GM18511 (cell line): ENCODE results near the gene FASLG.
"Not testable (repeated sequence)": the region's sequence is repeated elsewhere in the genome, so short reads cannot be mapped to it uniquely, and the experiment has no call there.

Source experiments
- ATAC-seq: cut with Tn5 transposase; IDR thresholded peaks from one replicate; pipeline ENCODE4 v1.9.1; 2021; ENCODE audit warnings: mild to moderate bottlenecking, moderate library complexity; ENCODE audit not compliant: unreplicated experiment

FASLG gene

GRCh38 chr1:172658871-172659453, at the start of gene FASLG:
FASLG (plus strand) TSS chr1:172659103; CDS start chr1:172659202, 99 bp downstream.
- no peak for ATAC-seq

- ATAC-seq, result no peak
These were observed 49.4 kb upstream of the FASLG start for GRCh38 chr1:172609528-172609927.

GRCh38 chr1:172612478-172612877, 46.4 kb upstream of the FASLG start:
- ATAC-seq, result no peak

- ATAC-seq, result no peak
These were observed 45.6 kb upstream of the FASLG start for GRCh38 chr1:172613294-172613693.

- no peak for ATAC-seq
These were observed 42.7 kb upstream of the FASLG start for GRCh38 chr1:172616195-172616594.

- ATAC-seq, result no peak
These were observed 42.3 kb upstream of the FASLG start for GRCh38 chr1:172616636-172617035.

GRCh38 chr1:172620603-172621002, 38.3 kb upstream of the FASLG start:
- not testable (repeated sequence) for ATAC-seq

GRCh38 chr1:172622541-172622940, 36.4 kb upstream of the FASLG start:
- no peak for ATAC-seq

- ATAC-seq, result no peak
These were observed 35.2 kb upstream of the FASLG start for GRCh38 chr1:172623748-172624147.

- no peak for ATAC-seq
These were observed 32.1 kb upstream of the FASLG start for GRCh38 chr1:172626845-172627244.

- no peak for ATAC-seq
These were observed 31.2 kb upstream of the FASLG start for GRCh38 chr1:172627702-172628101.

GRCh38 chr1:172628401-172628800, 30.5 kb upstream of the FASLG start:
- ATAC-seq, result no peak

- no peak for ATAC-seq
These were observed 29.7 kb upstream of the FASLG start for GRCh38 chr1:172629170-172629569.

- no peak for ATAC-seq
These were observed 29.3 kb upstream of the FASLG start for GRCh38 chr1:172629638-172630037.

GRCh38 chr1:172630056-172630818, 28.7 kb upstream of the FASLG start:
- ATAC-seq, result no peak

GRCh38 chr1:172630868-172631267, 28.0 kb upstream of the FASLG start:
- no peak for ATAC-seq

- no peak for ATAC-seq
These were observed 21.4 kb upstream of the FASLG start for GRCh38 chr1:172637522-172637921.

GRCh38 chr1:172638249-172638648, 20.7 kb upstream of the FASLG start:
- no peak for ATAC-seq

GRCh38 chr1:172638885-172639831, 19.7 kb upstream of the FASLG start:
- no peak for ATAC-seq

GRCh38 chr1:172640111-172640510, 18.8 kb upstream of the FASLG start:
- ATAC-seq, result no peak

GRCh38 chr1:172641492-172641891, 17.4 kb upstream of the FASLG start:
- ATAC-seq, result no peak
